CD14-positive monocyte (primary cell): ENCODE results near the gene NDC1. TPM values are rescaled to one million over a fixed set of nuclear protein-coding genes. Genes with fewer than 3 reads are reported as not detected.

Experiments
- DNase-seq, 3 donors: peaks; one replicate each; pipeline ENCODE4 v3.0.0-alpha.2; 2011 to 2022
- H2AFZ ChIP-seq: 2 replicates; pipeline ENCODE4 v1.6.0; 2012; ENCODE audit warnings: mild to moderate bottlenecking, low read depth, low read length, inconsistent platforms; ENCODE audit not compliant: insufficient read depth, poor library complexity, severe bottlenecking
- H3K27ac ChIP-seq, 2 donors: 1 replicate in 1 of 2; 2 replicates in 1 of 2; pipeline ENCODE4 v1.5.1; 2012 to 2013; ENCODE audit warnings: low read length in 2 of 2, control low read depth in 1 of 2, inconsistent platforms in 1 of 2, low read depth in 1 of 2, mild to moderate bottlenecking in 1 of 2
- H3K27me3 ChIP-seq, 2 donors: one replicate each; pipeline versions ENCODE4 v1.6.0 to v1.6.1; 2011 to 2013; ENCODE audit warnings: low read length in 2 of 2; ENCODE audit not compliant: control insufficient read depth in 2 of 2, insufficient read depth in 2 of 2
- H3K36me3 ChIP-seq, 2 donors: replicated peaks in 1 of 2; 1 replicate in 1 of 2; 2 replicates in 1 of 2; pipeline versions ENCODE4 v1.5.1 to v1.6.1; 2012 to 2013; ENCODE audit warnings: low read length in 2 of 2, control low read depth in 1 of 2, inconsistent platforms in 1 of 2, mild to moderate bottlenecking in 1 of 2; ENCODE audit not compliant: insufficient read depth in 2 of 2, control insufficient read depth in 1 of 2
- H3K4me1 ChIP-seq, 2 donors: 1 replicate in 1 of 2; 2 replicates in 1 of 2; pipeline versions ENCODE4 v1.5.1 to v1.6.1; 2012 to 2013; ENCODE audit warnings: low read length in 2 of 2, control low read depth in 1 of 2, inconsistent platforms in 1 of 2, mild to moderate bottlenecking in 1 of 2, moderate library complexity in 1 of 2; ENCODE audit not compliant: insufficient read depth in 2 of 2, control insufficient read depth in 1 of 2
- H3K4me2 ChIP-seq: replicated peaks from 2 replicates; pipeline ENCODE3; 2012; ENCODE audit warnings: low read length, moderate library complexity, mild to moderate bottlenecking; ENCODE audit not compliant: poor library complexity, severe bottlenecking; ENCODE audit errors: extremely low read depth
- H3K4me3 ChIP-seq, 3 experiments: fragments of 200-600 bp in 1 of 3; sonication (generic) in 1 of 3; replicated peaks in 1 of 3; 1 replicate in 2 of 3; 2 replicates in 1 of 3; pipeline ENCODE4 v1.5.1; 2011 to 2013; ENCODE audit warnings: low read length in 3 of 3, mild to moderate bottlenecking in 3 of 3, control low read depth in 2 of 3, low read depth in 2 of 3, inconsistent platforms in 1 of 3, moderate library complexity in 1 of 3
- H3K79me2 ChIP-seq: 2 replicates; pipeline ENCODE4 v1.6.0; 2012; ENCODE audit warnings: mild to moderate bottlenecking, control low read depth, inconsistent platforms, low read length, moderate library complexity; ENCODE audit not compliant: insufficient read depth
- H3K9ac ChIP-seq: 2 replicates; pipeline ENCODE4 v1.6.0; 2017; ENCODE audit warnings: low read length, mild to moderate bottlenecking; ENCODE audit not compliant: insufficient read depth, poor library complexity, severe bottlenecking
- H3K9me3 ChIP-seq, 2 donors: replicated peaks in 1 of 2; 1 replicate in 1 of 2; 2 replicates in 1 of 2; pipeline versions ENCODE4 v1.5.1 to v1.6.1; 2012 to 2013; ENCODE audit warnings: low read length in 2 of 2, control low read depth in 1 of 2; ENCODE audit not compliant: control insufficient read depth in 1 of 2, insufficient read depth in 1 of 2
- H4K20me1 ChIP-seq: 2 replicates; pipeline ENCODE4 v1.6.0; 2012; ENCODE audit warnings: mild to moderate bottlenecking, low read length, control low read depth, moderate library complexity; ENCODE audit not compliant: insufficient read depth
- H3K27ac Mint-ChIP-seq, 7 donors: one replicate each; pipeline ENCODE4 v1.8.0; 2020; ENCODE audit warnings: mild to moderate bottlenecking in 7 of 7, mixed read lengths in 7 of 7, moderate library complexity in 6 of 7, inconsistent platforms in 2 of 7
- H3K27me3 Mint-ChIP-seq, 3 donors: one replicate each; pipeline ENCODE4 v1.8.0; 2021 to 2022; ENCODE audit warnings: low read depth in 3 of 3, mild to moderate bottlenecking in 3 of 3, mixed read lengths in 3 of 3, moderate library complexity in 3 of 3, inconsistent platforms in 1 of 3
- H3K36me3 Mint-ChIP-seq, 2 donors: one replicate each; pipeline ENCODE4 v1.8.0; 2020; ENCODE audit warnings: mixed read lengths in 2 of 2, inconsistent platforms in 1 of 2, mild to moderate bottlenecking in 1 of 2
- H3K4me1 Mint-ChIP-seq: one replicate; pipeline ENCODE4 v1.8.0; 2020; ENCODE audit warnings: mild to moderate bottlenecking, mixed read lengths
- H3K4me3 Mint-ChIP-seq, 2 donors: one replicate each; pipeline ENCODE4 v1.8.0; 2020; ENCODE audit warnings: mild to moderate bottlenecking in 2 of 2, mixed read lengths in 2 of 2, moderate library complexity in 1 of 2
- H3K9me3 Mint-ChIP-seq, 7 donors: one replicate each; pipeline ENCODE4 v1.8.0; 2020 to 2022; ENCODE audit warnings: mixed read lengths in 7 of 7, mild to moderate bottlenecking in 6 of 7, moderate library complexity in 6 of 7, inconsistent platforms in 2 of 7
- CTCF ChIP-seq: fragments of 200-600 bp; IDR thresholded peaks from one replicate; pipeline ENCODE4 v1.8.0; 2022; ENCODE audit warnings: antibody characterized with exemption, mild to moderate bottlenecking
- WGBS: methylation state at CpG from one replicate; pipeline ENCODE4 v1.1.5; 2013; ENCODE audit warnings: missing lambda C conversion rate; ENCODE audit not compliant: insufficient coverage; 5-methylcytosine and 5-hydroxymethylcytosine counted together
- intact Hi-C, 2 donors: fragments of 100-400 bp; cut with micrococcal nuclease; formaldehyde crosslinking; loops; one replicate each; pipeline versions ENCODE4 v1.15.0 to v1.15.1; 2023
- polyA plus RNA-seq, 3 donors: library from polyadenylated mRNA; depleted of rRNA in 1 of 3; unstranded in 2 of 3; stranded (reverse) in 1 of 3; fragments of 300-500 nt in 2 of 3; fragments of >200 nt in 1 of 3; fragmentation: Illumina TruSeq in 2 of 3; gene quantifications; 1 replicate in 2 of 3; 2 replicates in 1 of 3; pipeline ENCODE4 v1.2.3, GENCODE V29; 2012 to 2021

NDC1 gene
- polyA plus RNA-seq, 3 donors: 3.0 to 6.1 (median 4.7) TPM

GRCh38 chr1:53835491-53835890 is 2.6 kb downstream of the NDC1 start:
- Mint-ChIP-seq H3K9me3 (no peaks in the 10 kb centered on the region), H3K27me3 (peaks cover 0 to 4% (median 2%) of the 10 kb centered on the region in 3 donors), H3K4me1 (peaks cover 22% of the 10 kb centered on the region), H3K4me3 (no peak overlapping the region), H3K36me3 (peaks cover 6 to 16% of the 10 kb centered on the region in 2 donors), H3K27ac (peak overlapping the region in 3 of 7 donors; percentile 30 to 73 (median 50))
- Histone ChIP-seq H2AFZ (no peak overlapping the region), H3K36me3 (no peaks in the 10 kb centered on the region), H3K9ac (no peak overlapping the region), H3K4me1 (peaks cover 8 to 16% of the 10 kb centered on the region in 2 donors), H3K4me2 (no peak overlapping the region), H3K79me2 (peaks cover 58% of the 10 kb centered on the region), H4K20me1 (no peaks in the 10 kb centered on the region), H3K27ac (no peak overlapping the region), H3K4me3 (no peak overlapping the region), H3K9me3 (no peaks in the 10 kb centered on the region), H3K27me3 (no peaks in the 10 kb centered on the region)
- no CpG with 5 or more reads among the region's 2 CpGs for WGBS
- no peak for TF ChIP-seq CTCF
- DNase-seq: no peak
- intact Hi-C loops: loop anchor here (5.0 kb wide), 3 partner anchors 57 to 217 kb away; partner anchors contain the start of genes DIO1 (in 1 of the 2), IFT25 (in 1 of the 2), LRRC42 (in 1 of the 2) and TCEANC2 (in 1 of the 2)

- Mint-ChIP-seq H3K9me3 (no peaks in the 10 kb centered on the region), H3K4me1 (peaks cover 22% of the 10 kb centered on the region), H3K27me3 (peaks cover 0 to 3% (median 0%) of the 10 kb centered on the region in 3 donors), H3K36me3 (peaks cover 9 to 23% of the 10 kb centered on the region in 2 donors), H3K4me3 (no peak overlapping the region), H3K27ac (peak overlapping the region in 2 of 7 donors; percentile 32 to 66)
- peaks cover 8 to 16% of the 10 kb centered on the region in 2 donors for H3K4me1 ChIP-seq
- intact Hi-C loops: loop anchor here (5.0 kb wide), 3 partner anchors 58 to 218 kb away; partner anchors contain the start of genes DIO1 (in 1 of the 2), IFT25 (in 1 of the 2), LRRC42 (in 1 of the 2) and TCEANC2 (in 1 of the 2)
- no peak for TF ChIP-seq CTCF
- no peak overlapping the region for H3K4me3 ChIP-seq
- H3K4me2 ChIP-seq: no peak overlapping the region
- WGBS: 93% methylated on average over 8 of the region's 11 CpGs
- peaks cover under 1 to 1% of the 10 kb centered on the region in 2 donors for H3K36me3 ChIP-seq
- no peak overlapping the region for H3K9ac ChIP-seq
- no peaks in the 10 kb centered on the region for H4K20me1 ChIP-seq
- no peak overlapping the region for H3K27ac ChIP-seq
- no peaks in the 10 kb centered on the region for H3K9me3 ChIP-seq
- no peak overlapping the region for H2AFZ ChIP-seq
- H3K27me3 ChIP-seq: no peaks in the 10 kb centered on the region
- DNase-seq: no peak
- peaks cover 58% of the 10 kb centered on the region for H3K79me2 ChIP-seq
Observed at GRCh38 chr1:53834776-53835175, 3.3 kb downstream of the NDC1 start.
